GDM1 (cell line): ENCODE measurements around the gene KCNQ5.

Source experiments
- DNase-seq: peaks from one replicate; lab custom pipeline; 2025; lab: John Stamatoyannopoulos, UW

KCNQ5 gene

DNA sequence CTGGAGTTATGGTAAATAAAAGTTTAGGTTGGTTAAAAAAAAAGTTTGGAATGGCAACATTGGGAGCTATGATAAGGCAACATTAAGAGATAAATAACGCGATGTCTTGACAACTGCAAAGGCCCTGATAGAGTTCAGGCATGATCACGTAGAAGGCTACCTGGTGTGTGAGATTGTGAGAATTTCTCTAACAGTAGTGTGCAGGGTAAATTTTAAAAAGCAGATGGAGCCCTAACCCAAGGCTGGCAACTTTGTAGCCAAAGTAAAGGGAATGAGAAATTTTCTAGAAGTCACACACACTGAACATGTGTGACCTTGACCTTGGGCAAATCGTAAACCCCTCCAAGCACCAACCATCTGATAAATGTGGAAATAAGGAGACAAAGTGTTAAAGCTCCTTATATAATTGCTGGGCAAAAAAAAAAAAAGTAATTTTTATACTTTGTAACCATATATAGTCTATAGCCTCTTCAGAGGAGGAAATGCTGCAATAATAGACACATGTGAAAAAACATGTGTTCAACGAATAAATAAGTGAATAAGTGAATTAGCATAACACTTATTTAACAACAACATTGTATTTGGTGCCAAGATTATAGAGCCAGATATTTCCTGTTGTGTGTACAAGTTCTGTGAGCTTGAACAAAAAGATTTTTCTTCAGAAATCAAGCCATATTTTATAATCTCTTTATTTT lies 18.2 kb downstream of the KCNQ5 start:
- no peak for DNase-seq

- no peak for DNase-seq
Measured at GRCh38 chr6:72640615-72640930, 18.7 kb downstream of the KCNQ5 start.

GRCh38 chr6:72642435-72642834 lies 20.6 kb downstream of the KCNQ5 start:
- DNase-seq = no peak

GRCh38 chr6:72643214-72643613 lies 21.4 kb downstream of the KCNQ5 start:
- no peak for DNase-seq

DNA sequence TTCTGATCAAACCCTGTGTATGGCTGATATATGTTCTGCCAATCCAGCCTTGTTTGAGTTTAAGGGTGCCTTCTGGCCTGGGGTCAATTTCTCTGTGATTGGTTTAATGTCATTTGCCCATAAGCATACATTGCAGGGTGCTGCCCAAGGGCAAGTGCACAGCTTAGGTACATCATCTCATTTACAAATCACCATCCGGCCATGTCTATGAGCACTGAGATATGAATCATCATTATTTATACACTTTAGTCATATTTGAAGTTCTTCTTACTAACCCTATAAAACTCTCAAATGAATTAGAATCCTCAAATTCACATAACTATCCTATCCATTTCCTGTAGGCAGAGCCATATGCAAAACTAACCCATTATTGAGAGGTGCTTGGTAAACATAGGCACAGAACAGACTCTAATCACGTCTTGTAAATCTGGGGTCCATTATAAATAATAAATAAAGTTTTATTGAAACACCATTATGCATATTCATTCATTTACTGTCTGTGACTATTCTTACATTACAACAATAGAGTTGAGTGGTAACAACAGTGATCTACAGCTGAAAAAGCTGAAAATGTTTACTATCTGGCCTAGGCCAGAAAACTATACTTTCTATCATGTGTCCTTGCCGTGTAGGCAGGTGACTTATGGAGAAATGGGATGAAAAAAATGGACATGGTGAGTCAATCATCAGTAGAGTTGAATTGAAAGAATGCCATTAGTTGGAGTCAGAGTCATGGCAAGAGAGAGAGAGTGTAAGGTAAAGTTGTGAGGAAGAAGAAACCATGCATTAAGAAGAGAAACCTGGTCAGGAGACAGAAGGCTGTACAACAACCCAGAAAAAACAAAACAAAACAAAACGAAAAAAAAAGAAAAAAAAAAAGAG lies 25.0 kb downstream of the KCNQ5 start:
- no peak for DNase-seq

DNA sequence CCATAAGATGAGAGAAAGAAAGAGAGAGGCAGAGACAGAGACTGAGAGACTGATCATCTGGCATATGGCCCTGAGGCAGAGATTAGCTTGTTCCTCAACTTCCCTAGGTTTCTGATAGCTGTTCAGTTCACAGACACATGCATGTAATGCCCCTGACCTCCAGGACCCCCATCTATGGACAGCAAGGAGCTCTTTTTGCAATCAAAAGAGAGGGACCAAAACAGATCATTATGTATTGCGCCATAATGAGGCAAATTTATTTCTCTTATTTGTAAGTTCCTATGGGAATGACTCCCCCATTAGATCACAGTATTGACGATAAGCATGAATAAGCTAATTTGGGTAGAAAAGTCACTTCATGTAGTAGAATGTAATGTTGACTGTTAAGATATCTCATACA lies 25.6 kb downstream of the KCNQ5 start:
- no peak for DNase-seq

DNA sequence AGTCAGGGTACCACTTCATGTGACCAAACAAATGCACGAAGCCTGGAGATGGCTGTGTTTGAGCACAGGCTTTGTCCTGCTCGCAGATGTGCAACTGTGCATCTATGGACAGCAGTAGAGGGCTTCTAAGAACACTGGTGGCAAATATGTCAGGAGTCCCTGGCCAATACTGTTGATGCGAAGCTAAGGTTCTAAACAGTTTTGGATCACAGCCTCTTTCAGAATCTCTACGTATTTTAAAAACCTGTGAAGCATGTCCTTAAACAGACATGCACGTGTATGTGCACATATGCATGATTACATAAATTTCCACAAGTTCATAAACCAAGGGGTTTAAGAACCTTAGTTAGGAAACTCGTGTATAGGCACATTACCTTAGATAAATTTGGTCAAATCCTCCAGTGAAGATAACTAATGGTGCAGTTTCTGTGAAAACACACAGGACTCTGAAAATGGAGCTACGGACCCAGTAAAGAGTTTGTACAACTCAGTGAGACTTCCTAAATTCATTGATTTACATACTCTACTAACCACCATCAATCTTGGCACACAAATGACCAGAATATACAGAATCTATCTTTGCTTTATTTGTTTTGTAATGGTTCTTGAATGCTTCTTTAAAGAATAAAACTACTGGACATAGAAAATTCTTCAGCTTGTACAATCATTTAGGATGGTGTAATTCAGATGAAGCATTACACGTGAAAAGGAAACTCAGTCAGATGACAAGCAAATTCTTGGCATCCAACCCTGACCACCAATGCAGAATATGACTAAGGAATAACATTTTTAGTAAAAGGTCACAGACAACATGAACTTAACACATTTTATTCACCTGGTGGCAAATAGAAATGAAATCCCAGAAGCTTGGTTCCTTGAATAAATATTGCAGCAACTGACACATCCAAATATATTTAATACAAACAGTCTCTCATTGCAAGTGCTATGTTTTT lies 27.4 kb downstream of the KCNQ5 start:
- DNase-seq = no peak

GRCh38 chr6:72650081-72650745 lies 28.3 kb downstream of the KCNQ5 start:
- DNase-seq = no peak

GRCh38 chr6:72651174-72651573 lies 29.3 kb downstream of the KCNQ5 start:
- DNase-seq = no peak

GRCh38 chr6:72651967-72652956 lies 30.4 kb downstream of the KCNQ5 start:
- DNase-seq = no peak

DNA sequence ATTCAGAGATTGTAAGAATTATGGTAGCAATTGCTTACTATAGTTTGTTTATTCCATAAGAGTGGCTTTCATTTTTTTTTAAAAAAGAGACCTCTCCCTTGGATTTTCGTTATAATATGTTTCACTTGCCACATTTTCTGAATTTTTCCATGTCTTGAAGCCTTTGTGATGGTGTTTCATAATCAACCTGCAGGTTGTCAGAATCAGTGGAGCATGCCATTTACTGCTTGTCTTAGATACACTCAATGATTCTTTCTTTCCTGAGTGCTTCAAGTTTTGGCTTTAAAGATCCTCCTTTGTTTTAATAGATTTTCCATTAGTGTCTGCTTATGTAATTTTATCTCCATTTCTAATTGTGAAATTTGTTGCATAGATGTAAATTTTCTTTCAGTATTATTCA lies 31.2 kb downstream of the KCNQ5 start:
- DNase-seq = no peak

GRCh38 chr6:72654071-72654621 lies 32.3 kb downstream of the KCNQ5 start:
- no peak for DNase-seq

DNA sequence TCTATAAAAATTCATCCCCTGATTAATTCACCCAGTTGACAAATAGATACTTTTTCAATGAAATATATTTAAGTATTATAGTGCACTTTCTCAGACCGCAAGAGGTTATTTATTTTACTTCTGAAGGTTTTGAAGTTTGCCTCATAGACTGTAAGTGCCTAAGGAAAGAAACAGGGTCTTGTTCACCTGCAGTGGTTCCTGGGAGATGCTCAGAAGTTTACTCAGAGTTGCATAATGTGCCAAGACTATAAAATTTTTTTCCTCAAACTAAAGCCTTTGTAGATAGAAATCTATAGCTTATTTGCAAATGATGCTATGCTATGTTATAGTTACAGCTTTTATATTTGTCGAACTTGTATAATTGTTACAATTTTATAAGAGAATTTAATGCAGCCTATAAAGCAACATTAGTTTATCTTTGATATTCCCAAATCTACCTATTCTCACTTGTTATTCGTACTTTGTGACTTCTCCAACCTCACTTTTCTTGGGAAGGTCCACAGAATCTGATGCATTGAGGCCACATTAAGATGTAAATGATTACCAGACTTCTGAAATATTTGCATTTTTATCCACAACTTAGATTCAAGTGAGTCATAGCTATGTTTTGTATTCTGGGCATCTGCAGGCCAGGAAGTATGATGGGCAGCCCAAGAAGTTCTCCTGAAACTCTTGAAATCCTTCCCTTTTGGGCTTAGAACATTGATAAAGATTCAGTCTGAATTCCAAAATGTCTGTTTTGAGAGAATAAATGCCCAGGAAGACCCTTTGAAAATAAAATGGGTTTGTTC lies 35.7 kb downstream of the KCNQ5 start:
- DNase-seq = no peak

DNA sequence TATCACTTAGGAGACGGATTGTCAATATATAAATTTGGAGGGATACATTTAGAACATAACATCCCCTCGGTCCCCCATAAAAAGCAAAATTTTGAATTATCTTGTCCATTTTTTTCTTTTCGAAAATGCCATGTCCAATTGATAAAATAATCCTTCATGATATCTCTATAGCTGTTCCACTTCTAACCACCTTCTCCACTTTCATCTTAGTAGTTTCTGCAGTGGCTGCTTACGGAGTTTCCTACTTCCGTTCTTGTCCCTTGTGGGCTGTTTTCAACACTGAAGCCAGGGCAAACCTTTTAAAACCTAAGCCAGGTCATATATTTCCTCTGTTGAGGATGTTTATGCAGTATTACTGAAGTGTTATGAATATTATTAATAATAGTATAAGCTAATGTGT lies 37.9 kb downstream of the KCNQ5 start:
- DNase-seq = no peak

- DNase-seq = no peak
Measured at GRCh38 chr6:72661411-72661810, 39.5 kb downstream of the KCNQ5 start.

GRCh38 chr6:72665599-72665998 lies 43.7 kb downstream of the KCNQ5 start:
- DNase-seq = no peak

GRCh38 chr6:72669324-72669723 lies 47.5 kb downstream of the KCNQ5 start:
- no peak for DNase-seq

DNA sequence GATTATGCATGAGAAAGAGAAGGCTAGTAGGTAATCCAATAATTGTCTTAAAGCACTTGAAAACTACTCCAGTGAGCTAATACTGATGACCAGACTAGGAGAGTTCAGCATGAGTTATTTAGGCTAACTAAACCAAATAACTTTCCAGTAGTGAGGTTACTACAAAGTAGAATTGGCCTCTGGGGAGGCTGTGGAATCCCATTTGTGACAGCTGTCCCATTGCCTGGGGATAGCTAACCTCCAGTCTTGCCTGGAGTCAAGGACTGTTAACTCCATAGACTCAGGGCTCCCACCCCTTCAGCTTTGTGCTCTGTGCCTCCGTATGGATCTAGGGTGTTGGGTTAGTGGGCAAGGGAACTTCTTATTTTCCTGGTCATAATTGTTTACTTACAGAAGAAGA lies 51.0 kb downstream of the KCNQ5 start:
- no peak for DNase-seq

DNA sequence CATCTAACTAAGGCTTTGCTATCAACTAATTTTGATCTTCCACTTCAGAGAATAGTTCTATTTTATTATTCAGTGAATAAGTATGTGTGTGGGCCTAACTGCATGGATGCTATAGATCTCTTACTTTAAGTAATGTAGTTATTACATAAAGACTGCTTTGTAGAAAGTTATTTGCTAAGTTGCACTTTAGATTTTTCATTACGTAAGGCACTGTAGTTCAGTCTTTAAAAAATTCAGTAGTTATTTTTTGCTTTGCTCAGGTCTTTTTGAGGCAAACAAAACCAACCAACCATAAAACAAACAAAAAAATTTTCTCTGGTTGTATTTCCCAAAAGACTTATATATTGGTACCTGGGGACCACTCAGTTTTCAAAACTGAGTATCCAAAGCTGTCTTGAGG lies 53.0 kb downstream of the KCNQ5 start:
- DNase-seq = no peak

DNA sequence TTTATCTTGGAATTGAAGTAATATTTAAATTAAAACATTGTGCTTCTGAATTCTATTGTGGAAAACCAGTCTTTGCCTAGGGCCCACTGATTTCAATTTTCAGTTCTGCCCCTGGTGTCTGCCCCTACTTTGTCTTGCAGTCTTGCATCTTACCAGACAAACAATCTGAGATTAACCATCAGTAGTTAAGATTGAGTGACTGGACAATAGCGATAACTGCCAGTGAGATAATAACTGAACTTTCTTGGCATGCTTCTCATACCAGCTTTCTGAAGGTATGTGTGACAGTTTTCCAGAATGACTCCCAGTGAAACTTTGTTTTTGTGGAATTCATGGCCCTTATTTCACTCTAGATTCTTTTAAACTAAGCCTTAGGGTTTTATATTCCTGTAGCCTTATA lies 53.5 kb downstream of the KCNQ5 start:
- no peak for DNase-seq
